HG03108 (cell line): Measurements from ENCODE around the gene CCNA2.

Experiments
- ATAC-seq: cut with Tn5 transposase; IDR thresholded peaks from one replicate; pipeline ENCODE4 v1.9.1; 2021; ENCODE audit warnings: moderate library complexity; ENCODE audit not compliant: unreplicated experiment

The CCNA2 gene

DNA sequence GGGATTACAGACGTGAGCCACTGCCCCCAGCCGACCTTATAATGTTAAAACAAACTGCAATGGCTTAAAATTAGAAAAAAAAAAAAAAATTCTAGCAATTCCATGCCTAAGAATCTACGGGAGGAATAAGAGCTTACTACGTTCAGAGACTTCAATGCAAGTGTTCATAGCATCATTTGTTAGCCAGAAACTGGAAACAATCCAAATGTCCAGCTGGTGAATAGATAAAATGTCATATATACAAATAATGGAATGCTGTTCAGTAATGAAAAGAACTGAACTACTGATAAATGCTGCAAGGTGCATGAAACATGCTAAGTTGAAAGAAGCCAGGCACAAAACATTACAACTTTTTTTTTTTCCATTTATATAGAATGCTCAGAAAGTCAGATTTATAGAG, 17.3 kb downstream of the CCNA2 start:
- ATAC-seq: no peak

DNA sequence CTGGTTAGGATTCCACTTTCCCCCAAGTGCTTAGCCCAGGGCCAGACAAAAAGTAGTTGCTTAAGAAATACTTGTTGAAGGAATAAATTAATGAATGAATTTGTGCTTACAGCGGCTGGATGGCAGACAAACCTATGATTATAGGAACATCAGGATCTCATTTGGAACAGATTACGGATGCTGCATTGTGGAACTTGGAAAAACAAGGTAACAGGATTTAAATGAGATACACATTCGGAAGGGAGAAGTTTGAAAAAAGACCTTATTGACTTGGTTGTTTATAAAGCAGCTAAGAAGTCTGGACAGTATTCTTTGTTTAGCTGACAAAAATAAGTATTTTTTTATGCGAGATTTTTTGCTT, 22.0 kb downstream of the CCNA2 start:
- ATAC-seq: no peak

DNA sequence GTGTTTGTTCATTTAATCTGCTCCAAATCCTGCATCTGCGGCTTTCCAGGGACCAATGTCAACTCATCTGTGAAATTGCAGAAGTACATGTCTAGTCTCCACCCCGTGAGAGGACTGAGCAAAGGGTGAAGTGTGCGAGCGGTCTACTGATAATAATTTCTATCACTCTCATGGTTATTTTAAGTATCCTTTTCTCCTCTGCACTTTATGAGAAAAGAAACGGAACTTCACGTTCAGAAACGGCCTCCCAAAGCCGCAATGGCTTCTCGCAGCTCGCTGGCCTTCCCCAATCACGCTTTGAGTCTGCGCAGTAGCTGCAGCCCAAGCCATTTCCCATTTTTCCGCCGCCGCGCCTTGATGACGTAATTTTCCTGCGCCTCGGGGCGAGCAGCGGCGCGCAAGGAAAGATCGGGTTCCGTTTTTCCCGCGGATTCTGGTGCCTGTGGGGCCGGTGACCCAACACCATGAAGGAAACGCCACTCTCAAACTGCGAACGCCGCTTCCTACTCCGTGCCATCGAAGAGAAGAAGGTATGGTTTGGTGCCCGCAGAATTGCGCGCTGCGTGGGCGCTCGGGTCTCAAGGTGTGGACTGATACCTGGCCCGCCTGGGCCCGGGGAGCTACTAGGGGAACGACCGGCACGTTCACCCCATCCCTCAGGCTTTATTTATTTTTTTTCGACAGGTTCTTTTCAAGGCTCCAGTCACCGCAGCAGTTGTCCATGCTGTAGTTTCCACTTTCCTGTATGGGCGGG, 22.5 kb downstream of the CCNA2 start, which contains the start of gene EXOSC9:
EXOSC9 (plus strand) TSS at position 363 of the 754 bp plus-strand sequence; CDS start at position 465, 102 bp downstream.
- peak; percentile 73 for ATAC-seq

DNA sequence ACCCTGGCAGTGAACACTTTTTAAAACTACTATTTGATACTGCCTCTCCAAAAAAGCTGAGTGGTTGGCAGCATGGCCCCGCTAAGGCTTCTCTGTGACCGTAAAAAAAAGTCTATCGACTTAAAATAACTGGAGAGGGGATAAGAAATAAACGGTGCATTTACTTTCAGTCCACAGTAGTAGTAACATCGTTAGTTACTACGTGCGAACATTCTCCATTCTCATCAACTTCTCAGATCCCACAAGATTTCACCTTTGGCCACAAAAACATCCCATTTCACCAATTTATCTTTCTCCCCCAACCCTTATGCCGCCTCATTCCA, 23.1 kb downstream of the CCNA2 start:
- peak; percentile 16 for ATAC-seq

DNA sequence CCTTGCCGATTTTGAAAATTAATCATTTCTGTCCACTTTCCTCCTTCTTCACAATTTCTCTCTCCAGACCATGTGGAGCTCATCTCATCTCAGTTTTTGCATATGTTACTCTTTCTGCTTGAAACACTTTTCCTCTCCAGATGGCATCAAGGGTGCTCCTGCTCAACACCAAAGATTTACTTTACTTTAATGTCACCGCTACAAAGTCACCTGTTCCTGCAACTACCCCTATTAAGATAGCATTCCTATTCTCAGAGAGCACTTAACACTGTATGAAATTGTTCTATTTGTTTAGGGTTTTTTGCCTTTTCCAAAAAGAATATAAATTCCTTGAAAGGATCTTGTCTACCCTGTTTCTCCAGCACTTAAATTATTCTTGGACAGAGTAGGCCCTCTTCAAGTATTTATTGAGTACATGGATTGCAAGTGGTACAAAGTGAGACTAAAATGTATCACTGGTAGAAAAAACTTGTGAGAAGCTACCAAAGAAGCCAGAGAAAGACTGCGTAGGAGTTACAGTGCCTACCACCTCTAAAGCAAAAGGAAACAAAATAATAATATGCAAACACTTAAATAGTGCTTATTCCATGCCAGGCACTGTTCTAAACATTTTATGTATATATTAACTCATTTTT, 23.7 kb downstream of the CCNA2 start:
- ATAC-seq: no peak

DNA sequence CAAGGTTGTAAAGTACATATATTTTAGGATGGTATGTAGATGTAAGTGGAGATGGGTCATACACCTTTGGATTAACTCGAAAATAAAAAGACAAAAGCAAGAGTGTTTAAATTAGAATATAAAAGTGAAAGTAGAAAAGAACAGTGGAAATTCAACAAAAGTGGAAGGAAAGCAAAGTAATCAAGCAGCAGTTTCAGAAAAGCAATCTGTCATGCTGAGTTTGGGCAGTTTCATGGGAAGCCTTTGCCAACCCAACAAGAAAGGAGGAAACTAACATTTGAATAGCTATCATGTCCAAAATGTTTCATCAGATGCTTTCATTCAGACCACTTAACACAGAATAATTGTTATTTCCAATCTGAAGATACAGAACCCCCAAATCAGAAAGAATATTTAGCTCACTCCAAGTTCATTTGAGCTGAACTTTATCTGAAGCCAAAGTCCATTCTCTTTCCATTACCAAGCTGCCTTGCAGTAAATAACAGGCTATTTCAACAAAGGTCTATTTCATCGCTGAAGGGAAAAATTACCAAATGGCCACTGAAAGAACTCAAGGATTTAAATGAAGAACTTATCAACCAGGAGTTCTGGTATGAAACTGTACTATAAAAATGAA, 24.4 kb downstream of the CCNA2 start:
- no peak for ATAC-seq

DNA sequence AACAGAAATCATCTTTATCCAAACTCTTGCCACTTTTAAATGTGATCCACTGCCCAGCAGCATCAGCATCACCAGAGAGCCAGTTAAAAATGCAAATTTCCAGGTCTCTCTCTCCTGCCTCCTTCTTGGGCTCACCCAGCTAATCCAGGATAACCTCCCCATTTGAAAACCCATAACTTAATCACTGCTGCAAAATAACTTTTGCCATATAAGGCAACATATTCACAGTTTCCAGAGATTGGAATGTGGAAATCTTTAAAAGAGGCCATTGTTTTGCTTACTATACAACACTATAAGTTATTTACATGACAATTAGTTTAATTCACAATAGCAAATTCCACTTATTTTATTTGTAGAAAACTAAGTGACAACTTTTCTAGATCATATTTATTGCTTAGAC, 27.4 kb downstream of the CCNA2 start:
- ATAC-seq: no peak

DNA sequence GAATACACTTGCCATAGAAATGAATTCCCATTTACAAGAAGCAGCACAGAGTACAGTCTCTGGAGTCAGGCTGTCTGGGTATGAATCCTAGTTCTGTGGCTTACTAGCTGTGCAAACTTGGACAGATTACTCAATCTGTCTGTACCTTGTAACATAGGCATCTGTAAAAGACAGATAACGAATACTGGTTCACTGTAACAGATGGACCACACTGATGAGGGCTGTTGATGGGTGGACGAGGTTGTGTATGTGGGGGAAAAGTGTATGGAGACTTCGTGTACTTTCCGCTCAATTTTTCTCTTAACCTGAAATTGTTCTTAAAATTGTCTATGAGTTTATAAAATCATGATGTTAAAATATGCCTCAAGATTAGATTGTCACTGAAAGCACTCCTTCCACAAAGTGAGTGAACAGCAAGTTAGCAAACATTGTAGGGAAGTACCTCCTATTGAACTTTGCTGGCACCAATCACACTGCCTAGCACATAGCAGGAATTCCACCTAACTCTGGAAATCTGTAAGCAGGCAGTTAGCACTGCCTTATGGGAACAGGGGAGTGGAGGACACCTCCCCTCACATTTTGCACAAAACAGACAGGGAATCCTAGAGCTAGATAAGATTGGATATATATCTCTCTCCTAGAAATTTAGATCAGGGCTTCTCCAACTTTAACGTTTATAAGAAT, 29.0 kb downstream of the CCNA2 start:
- ATAC-seq: no peak

DNA sequence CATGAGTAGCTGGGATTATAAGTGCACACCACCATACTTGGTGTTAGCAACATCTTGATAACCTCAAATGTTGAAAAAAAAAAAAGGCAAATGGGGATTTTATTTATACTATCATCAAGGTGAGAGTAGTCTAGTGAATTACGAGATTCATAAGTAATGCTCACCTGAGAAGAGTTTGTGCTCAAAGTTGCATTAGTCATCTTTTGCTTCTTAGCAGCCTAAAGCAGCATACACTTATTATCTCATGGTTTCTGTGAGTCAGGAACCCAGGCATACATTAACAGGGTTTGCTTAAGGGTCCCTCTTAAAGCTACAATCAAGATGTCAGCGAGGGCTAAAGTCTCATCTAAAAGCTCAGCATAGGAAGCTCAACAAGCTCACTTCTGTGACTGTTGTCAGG, 30.7 kb downstream of the CCNA2 start:
- ATAC-seq: no peak

DNA sequence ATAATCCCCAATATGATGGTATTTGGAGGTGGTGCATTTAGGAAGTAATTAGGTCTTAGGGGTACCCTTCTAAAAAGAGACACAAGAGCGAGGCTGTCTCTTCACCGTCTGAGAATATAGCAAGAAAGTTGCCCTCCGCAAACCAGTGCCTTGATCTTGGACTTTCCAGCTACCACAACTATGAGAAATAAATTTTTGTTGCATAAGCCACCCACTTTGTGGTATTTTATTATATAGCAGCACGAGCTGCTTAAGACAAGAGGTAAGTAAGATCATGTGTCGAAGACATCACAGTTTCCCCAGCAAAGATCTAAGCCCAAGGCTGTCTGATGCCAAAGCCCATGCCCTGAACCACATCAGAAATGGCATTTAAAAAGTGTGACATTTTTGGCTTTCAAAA, 32.2 kb downstream of the CCNA2 start:
- ATAC-seq: no peak

DNA sequence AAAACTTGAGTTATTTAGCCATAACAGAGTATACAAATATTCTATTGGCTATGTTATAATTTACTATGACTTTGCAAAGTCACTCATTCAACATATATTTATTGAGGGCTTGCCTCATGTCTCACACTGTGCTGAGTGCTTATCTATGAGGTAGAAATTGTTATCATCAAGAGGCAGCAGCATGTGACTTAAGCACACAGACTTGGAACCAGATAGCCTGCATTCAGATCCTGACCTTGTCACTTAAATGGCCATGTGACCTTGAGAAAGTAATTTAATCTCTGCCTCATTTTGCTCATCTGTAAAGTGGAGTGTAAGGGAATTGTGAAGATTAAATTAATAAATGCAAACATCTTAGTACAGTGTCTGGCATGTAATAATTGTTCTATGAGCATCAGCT, 32.7 kb downstream of the CCNA2 start:
- ATAC-seq: no peak

DNA sequence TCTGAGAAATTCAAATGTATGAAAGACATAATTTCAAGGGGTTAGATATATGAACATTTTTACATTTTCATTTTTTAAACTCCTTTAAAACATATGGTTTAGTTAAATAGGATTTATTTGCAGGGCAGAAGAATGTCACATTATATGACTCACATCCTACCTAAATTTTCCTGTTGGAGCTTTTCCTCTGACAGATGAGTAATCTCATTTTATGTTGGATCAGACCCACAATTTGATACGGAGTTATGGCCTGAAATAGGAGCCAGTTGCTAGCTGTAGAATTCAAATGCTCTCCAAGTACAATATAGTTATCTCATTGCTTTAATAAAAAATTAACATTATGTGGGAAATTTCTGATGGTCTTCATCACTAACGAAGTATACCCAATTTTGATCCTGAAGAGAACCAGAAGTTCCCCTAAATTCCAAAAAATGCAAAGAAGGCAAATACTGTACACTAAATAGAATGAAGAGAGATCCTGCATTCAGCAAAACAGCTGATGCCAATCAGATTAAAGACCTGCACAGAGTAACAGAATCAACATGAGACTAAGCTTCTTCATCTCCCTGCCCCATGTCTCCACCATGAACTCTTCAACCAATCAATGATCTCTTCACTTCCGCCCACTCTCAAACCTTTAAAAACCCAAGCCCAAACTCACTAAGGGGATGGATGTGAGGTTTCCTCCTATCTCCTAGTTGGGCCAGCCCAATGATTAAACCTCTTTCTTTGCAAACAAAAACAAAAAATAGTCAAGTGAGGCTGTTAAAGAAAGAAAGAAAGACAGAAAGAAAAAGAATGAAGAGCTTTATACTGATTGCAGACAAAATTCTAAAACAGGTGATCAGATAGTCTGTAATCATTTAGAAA, 33.5 kb downstream of the CCNA2 start:
- ATAC-seq: no peak

DNA sequence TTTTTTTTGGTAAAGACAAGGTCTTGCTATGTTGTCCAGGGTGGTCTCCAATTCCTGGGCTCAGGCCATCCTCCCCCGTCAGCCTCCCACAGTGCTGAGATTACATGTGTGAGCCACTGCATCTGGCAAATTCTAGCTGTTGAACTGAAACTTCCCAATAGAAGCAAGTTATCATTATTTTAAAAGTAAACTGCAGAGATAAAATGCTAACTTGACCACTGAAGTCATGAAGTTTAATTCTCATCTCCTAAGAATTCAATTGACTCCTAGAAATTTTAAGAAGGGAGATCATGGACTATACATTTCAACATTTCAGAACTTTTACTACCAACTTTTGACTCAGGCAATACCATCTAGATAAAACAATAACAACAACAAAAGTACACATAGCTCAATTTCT, 34.2 kb downstream of the CCNA2 start:
- ATAC-seq: no peak

DNA sequence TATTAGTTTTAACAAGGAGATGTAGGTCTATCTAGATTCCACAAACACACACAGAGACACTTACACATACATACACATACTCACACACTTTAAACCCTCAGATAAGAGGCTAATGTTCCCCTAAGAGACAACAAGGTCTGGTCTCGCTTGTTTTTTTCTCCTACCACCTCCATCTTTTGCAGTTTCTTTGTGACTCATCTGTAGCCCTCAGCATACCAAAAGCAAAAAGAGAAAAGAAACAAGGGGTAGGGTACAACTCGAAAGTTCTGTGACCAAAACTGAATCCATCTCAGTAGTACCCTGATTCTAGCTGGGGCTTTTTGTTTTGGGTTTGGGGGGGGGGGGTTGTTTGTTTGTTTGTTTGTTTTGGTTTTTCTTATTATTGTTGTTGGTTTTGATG, 34.8 kb downstream of the CCNA2 start:
- peak; percentile 82 for ATAC-seq

DNA sequence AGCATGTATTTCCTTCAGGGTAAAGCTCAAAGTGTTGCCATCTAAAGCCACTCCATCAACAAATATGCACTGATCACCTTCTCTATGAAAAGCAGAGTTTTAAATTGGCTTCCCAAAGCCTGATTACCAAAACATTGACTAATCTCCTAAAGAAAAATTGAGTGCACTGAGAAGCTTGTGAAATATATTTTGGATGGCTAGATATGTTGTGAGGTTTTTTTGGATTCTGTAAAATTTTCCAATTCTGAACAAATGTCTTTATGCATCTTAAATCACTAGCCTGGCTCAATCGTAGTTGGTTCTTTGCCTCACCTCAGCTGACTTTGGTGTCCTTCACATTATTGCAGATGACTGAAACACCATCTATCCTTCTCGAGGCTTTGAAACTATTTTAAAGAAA, 37.5 kb downstream of the CCNA2 start:
- no peak for ATAC-seq

DNA sequence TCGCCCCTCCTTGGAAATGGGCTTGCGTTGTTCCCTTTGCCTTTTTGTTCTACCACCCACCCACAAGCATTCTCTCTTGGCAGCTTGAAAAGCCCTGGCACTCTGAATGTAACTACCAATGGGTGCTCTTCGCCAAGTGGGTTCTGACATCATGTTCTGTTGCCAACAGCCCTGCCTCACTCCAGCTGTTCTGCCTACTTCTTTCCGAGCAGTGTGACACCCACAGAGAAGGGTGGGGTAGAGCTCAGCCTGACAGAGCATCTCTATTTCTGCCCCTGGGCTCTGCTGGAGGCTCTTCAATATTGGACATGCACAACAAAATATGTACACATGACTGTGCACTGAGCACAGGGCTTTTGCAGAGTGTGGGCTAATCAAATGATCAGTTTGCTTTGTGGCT, 38.2 kb downstream of the CCNA2 start:
- ATAC-seq: no peak

DNA sequence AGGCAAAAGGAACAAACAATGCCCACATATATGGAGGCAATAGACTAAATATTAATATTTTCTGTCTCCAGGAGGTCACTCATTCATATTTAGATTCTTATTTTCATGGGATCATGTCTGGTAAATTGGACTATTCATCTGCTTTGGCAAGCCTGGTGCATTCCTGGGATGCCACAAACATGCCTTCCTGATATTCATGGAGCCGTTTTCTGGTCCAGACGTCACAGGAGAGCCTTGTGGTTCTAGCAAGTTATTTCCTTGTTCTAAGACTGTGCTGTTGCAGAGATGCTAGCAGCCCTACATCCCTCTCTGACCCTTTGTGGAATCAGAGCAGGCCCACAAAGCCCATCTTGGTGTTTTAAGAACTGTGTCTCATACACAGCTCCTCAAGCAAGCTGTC, 38.7 kb downstream of the CCNA2 start:
- no peak for ATAC-seq

DNA sequence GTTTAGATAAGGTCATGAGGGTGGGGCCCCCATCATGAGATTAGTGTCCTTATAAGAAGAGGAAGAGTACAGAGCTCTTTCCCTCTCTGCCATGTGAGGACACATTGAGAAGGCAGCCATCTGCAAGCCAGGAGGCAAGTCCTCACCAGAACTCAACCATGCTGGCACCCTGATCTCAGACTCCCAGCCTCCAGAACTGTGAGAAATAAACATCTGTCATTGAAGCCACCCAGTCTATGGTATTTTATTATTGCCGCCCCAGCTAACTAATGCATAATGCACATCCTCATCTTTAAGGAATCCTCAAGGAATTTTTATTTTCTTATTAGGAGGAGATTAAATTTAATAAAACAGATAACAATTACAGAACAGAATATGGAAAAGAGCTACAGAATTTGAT, 39.3 kb downstream of the CCNA2 start:
- ATAC-seq: no peak

DNA sequence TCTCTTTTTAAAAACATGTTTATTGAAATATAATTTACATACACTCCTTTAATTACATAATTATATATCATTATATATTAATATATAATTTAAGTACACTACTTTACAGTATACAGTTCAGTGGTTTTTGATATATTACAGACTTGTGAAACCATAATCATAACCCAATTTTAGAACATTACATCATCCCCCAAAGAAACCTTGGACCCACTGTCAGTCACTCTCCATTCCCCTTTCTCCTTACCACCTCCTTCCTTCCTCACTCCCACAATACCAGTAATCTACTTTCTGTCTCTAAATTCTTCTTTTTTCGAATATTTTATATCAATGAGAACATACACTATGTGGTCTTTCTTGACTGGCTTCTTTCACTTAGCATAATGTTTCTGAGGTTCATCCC, 40.5 kb downstream of the CCNA2 start:
- no peak for ATAC-seq

DNA sequence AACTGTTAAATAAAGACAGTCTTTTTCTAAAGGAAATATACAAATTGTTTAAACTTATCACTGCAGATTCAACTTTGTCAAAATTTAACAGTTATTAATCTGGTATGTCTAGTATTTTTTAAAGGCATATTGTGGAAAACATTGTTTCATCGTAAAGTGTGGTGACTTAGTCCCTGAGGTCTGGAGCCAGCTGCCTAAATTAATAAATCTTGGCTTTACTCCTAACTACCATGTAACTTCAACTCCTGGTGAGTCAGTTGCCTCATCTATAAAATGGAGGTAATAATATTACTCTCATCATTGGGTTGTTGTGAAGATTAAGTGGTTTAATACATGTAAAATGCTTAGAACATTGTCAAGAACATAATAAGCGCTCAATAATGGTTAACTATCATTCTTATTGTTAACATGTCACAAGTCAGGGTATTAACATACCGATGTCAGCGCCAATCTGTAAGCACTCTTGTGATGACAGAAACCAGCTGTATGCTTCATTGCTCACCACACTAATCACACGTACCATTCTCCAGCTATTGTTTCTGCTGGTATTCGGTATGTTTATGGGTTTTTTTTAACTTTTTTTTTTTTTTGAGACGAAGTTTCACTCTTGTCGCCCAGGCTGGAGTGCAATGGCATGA, 44.6 kb downstream of the CCNA2 start:
- no peak for ATAC-seq

DNA sequence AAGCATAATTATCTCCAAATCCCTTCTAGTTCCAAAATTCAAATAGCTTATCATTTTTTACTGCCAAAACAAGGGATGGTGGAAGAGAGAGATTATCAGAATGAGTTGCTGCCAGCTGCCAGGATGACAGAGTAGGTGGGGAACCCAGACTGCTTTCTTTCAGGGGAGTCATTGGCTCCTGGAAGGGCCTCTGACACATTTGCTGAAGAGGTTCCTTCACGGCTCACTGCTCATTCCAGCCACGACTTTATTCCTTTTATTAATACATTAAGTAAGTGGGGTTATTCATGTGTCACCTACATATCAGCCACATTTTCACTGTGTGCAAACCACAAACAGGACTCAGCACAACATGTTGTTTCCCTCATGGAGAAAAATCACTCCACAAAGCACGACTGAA, 46.1 kb downstream of the CCNA2 start:
- ATAC-seq: no peak
